Activated CD8-positive, alpha-beta memory T cell treated with anti-CD3 and anti-CD28 coated beads for 4 hours (primary cell): Measurements from ENCODE around the gene OR2D2.
"Not testable (repeated sequence)": the region's sequence is repeated elsewhere in the genome, so short reads cannot be mapped to it uniquely, and the experiment has no call there.

Experiments
- DNase-seq, 2 donors: peaks; one replicate each; pipeline ENCODE4 v3.0.0-alpha.2; 2020; ENCODE audit warnings: low read depth in 2 of 2

The OR2D2 gene

GRCh38 chr11:6892400-6892799 lies at the start of gene OR2D2:
OR2D2 (minus strand) TSS chr11:6892500; CDS start chr11:6892500, 0 bp downstream.
- DNase-seq = no peak

GRCh38 chr11:6941970-6942369 lies 49.7 kb upstream of the OR2D2 start:
- DNase-seq = no peak

- DNase-seq = no peak
These were observed 39.8 kb upstream of the OR2D2 start for GRCh38 chr11:6932145-6932544.

GRCh38 chr11:6931146-6931713 lies 38.9 kb upstream of the OR2D2 start:
- DNase-seq = no peak

GRCh38 chr11:6928916-6929315 lies 36.6 kb upstream of the OR2D2 start:
- no peak for DNase-seq

GRCh38 chr11:6927030-6927617 lies 34.8 kb upstream of the OR2D2 start:
- no peak for DNase-seq

GRCh38 chr11:6926208-6927029 lies 34.1 kb upstream of the OR2D2 start, which contains the start of gene ZNF215:
ZNF215 (plus strand) TSS chr11:6926426; CDS start chr11:6932273, 5,847 bp downstream.
- no peak for DNase-seq

- no peak for DNase-seq
These were observed 33.4 kb upstream of the OR2D2 start for GRCh38 chr11:6925636-6926207.

GRCh38 chr11:6925007-6925577 lies 32.8 kb upstream of the OR2D2 start:
- no peak for DNase-seq

- DNase-seq = no peak
These were observed 28.4 kb upstream of the OR2D2 start, which contains the start of gene OR2D3 for GRCh38 chr11:6920702-6921101. OR2D3 (plus strand) TSS chr11:6921002; CDS start chr11:6921002, 0 bp downstream.

GRCh38 chr11:6919698-6920097 lies 27.4 kb upstream of the OR2D2 start:
- DNase-seq = no peak

GRCh38 chr11:6911948-6912347 lies 19.6 kb upstream of the OR2D2 start:
- DNase-seq = no peak

- no peak for DNase-seq
These were observed 19.1 kb upstream of the OR2D2 start for GRCh38 chr11:6911378-6911777.

- DNase-seq = not testable (repeated sequence)
These were observed 12.5 kb upstream of the OR2D2 start for GRCh38 chr11:6904804-6905203.

- no peak for DNase-seq
These were observed 8.2 kb upstream of the OR2D2 start for GRCh38 chr11:6900327-6900999.

GRCh38 chr11:6898911-6899310 lies 6.6 kb upstream of the OR2D2 start:
- DNase-seq = no peak

GRCh38 chr11:6895010-6895409 lies 2.7 kb upstream of the OR2D2 start:
- no peak for DNase-seq

GRCh38 chr11:6894097-6894496 lies 1.8 kb upstream of the OR2D2 start:
- DNase-seq = no peak

- DNase-seq = no peak
These were observed 2.5 kb downstream of the OR2D2 start for GRCh38 chr11:6889835-6890234.

GRCh38 chr11:6888830-6889229 lies 3.5 kb downstream of the OR2D2 start:
- no peak for DNase-seq

- DNase-seq = not testable (repeated sequence)
These were observed 4.6 kb downstream of the OR2D2 start for GRCh38 chr11:6887711-6888110.

- no peak for DNase-seq
These were observed 9.5 kb downstream of the OR2D2 start for GRCh38 chr11:6882751-6883150.
